ENCODE measurements around the gene NRG2. TPM values are rescaled to one million over a fixed set of nuclear protein-coding genes. Genes with fewer than 3 reads are reported as not detected.
A peak's percentile ranks its signal among the peaks of the same experiment; 100 is the strongest.

Gene NRG2
- total and polyA plus RNA-seq, 5 donors from 2014 or later: not detected

DNA sequence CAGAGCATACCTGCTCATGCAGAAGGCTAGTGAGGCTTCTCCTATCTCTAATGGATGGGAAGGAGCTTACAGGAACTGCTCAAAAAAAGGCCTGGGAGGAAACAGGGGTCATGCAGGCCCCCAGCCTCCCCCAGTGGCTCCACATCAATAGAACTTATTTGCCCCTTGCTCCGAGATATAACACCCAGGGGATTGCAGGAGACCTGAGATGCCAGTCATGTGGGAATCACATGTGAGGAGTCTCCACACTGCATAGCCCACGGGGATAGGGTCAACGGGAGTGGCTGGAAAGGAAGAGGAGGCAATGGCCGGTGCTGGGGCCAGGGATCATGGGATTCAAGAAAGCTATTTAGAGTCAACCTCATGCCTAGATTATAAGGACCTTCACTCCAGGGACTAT lies 76.2 kb downstream of the NRG2 start:
- peaks cover 2% of the 10 kb centered on the region for H3K4me1 ChIP-seq (ENCODE audit: control insufficient read depth, insufficient read depth, low read length, poor library complexity, severe bottlenecking)
- no peaks in the 10 kb centered on the region for H3K36me3 Mint-ChIP-seq
- no peaks in the 10 kb centered on the region for H3K9me3 ChIP-seq (ENCODE audit: control insufficient read depth in 2 of 2, low read length in 2 of 2)
- no peaks in the 10 kb centered on the region for H3K36me3 ChIP-seq (ENCODE audit: control insufficient read depth, insufficient read depth, low read length)
- no peak overlapping the region for H3K4me3 ChIP-seq (ENCODE audit: low read depth, low read length)
- H3K27ac Mint-ChIP-seq: peak overlapping the region in 1 of 3 donors; percentile 5
- no peak overlapping the region for H3K4me3 Mint-ChIP-seq
- H3K9me3 Mint-ChIP-seq: peaks cover 0 to 1% (median 0%) of the 10 kb centered on the region in 7 donors
- peaks cover 43% of the 10 kb centered on the region for H3K27me3 Mint-ChIP-seq
- H3K4me1 Mint-ChIP-seq: no peaks in the 10 kb centered on the region
- no peak overlapping the region for H3K27ac ChIP-seq (ENCODE audit: insufficient read depth, low read length, poor library complexity, severe bottlenecking)
- DNase-seq (no peak), ATAC-seq (ENCODE audit: low read depth in 2 of 2) (no peak)
- peaks cover 4% of the 10 kb centered on the region for H3K27me3 ChIP-seq (ENCODE audit: control insufficient read depth, insufficient read depth, low read length)

DNA sequence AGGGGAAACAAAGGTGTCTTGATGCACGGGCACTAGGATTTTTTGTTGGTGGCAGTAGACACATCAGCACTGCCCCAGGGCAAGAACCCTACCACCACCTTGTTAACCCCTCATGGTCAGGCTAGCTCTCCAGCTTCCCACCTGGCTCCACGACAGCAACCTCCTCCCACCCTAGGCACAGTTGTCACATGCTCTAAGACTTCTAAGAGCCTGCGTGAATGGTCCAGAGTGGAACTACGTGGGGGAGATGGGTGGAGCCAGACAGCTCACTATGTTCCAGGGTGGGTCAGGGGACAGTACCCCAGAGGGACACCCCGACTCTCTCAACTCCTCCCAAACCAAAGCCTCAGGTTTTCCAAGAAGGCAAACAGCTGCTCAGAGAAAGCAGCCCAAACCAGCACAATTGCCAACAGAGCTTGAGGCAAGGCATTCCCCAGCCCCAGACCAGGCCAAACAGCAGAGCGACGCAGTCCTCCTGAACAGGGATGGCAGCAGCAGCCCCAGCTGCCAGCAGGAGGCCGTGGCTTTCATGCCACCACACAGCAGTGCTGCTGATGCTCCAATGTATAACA lies 78.0 kb downstream of the NRG2 start:
- ATAC-seq (ENCODE audit: low read depth in 2 of 2): no peak
- H3K4me1 Mint-ChIP-seq: no peaks in the 10 kb centered on the region

DNA sequence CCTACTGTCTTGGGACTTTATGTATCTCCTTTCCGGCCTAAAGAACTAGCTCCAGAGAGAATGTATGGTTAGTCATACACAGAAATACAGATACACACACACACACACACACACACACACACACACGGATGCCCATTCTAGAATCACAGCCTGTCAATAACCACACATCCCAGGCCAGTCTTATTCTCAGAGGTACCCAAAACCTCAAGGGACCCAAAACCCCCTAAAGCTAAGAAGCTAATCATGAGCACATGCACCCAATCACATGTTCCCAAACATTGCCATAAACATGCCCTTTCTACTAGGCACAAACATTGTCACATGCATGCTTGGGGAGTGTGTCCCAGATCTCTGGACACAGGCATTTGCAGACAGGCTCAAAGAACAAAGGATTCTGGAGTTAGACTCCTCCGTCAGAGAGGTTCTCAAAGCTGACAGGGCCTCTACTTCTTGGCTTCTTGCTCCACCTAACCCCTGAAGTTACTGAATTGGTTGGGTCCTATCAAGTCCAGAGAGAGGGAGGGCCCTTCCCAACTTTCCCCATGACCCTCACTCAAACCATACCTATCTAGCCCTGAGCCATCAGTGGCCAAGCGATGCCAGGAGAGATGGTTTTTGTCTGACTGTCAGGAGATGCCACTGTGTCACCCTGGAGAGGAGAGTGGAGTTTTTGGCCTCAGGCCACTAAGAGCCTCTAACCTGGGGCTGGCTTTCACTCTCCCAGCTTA lies 78.7 kb downstream of the NRG2 start:
- H3K9me3 Mint-ChIP-seq: no peaks in the 10 kb centered on the region
- H3K4me1 Mint-ChIP-seq: no peaks in the 10 kb centered on the region
- no peaks in the 10 kb centered on the region for H3K9me3 ChIP-seq (ENCODE audit: control insufficient read depth in 2 of 2, low read length in 2 of 2)
- no peak for ATAC-seq (ENCODE audit: low read depth in 2 of 2)
- H3K27me3 ChIP-seq (ENCODE audit: control insufficient read depth, insufficient read depth, low read length): peaks cover 3% of the 10 kb centered on the region
- H3K4me1 ChIP-seq (ENCODE audit: control insufficient read depth, insufficient read depth, low read length, poor library complexity, severe bottlenecking): peaks cover 2% of the 10 kb centered on the region
- no peak overlapping the region for H3K4me3 Mint-ChIP-seq
- no peak overlapping the region for H3K4me3 ChIP-seq (ENCODE audit: low read depth, low read length)
- H3K27me3 Mint-ChIP-seq: peaks cover 30% of the 10 kb centered on the region
- no peak overlapping the region for H3K27ac Mint-ChIP-seq
- H3K27ac ChIP-seq (ENCODE audit: insufficient read depth, low read length, poor library complexity, severe bottlenecking): no peak overlapping the region
- H3K36me3 ChIP-seq (ENCODE audit: control insufficient read depth, insufficient read depth, low read length): no peaks in the 10 kb centered on the region
- H3K36me3 Mint-ChIP-seq: no peaks in the 10 kb centered on the region
- DNase-seq: no peak

More for the DNA sequence above, 78.0 kb downstream of the NRG2 start:
- Histone ChIP-seq H3K27me3 (ENCODE audit: control insufficient read depth, insufficient read depth, low read length) (peaks cover 4% of the 10 kb centered on the region), H3K9me3 (ENCODE audit: control insufficient read depth in 2 of 2, low read length in 2 of 2) (no peaks in the 10 kb centered on the region), H3K4me3 (ENCODE audit: low read depth, low read length) (no peak overlapping the region), H3K27ac (ENCODE audit: insufficient read depth, low read length, poor library complexity, severe bottlenecking) (no peak overlapping the region), H3K4me1 (ENCODE audit: control insufficient read depth, insufficient read depth, low read length, poor library complexity, severe bottlenecking) (peaks cover 2% of the 10 kb centered on the region), H3K36me3 (ENCODE audit: control insufficient read depth, insufficient read depth, low read length) (no peaks in the 10 kb centered on the region)
- peaks cover 37% of the 10 kb centered on the region for H3K27me3 Mint-ChIP-seq
- H3K27ac Mint-ChIP-seq: no peak overlapping the region
- no peak for DNase-seq
- H3K4me3 Mint-ChIP-seq: no peak overlapping the region
- no peaks in the 10 kb centered on the region for H3K9me3 Mint-ChIP-seq
- H3K36me3 Mint-ChIP-seq: no peaks in the 10 kb centered on the region

DNA sequence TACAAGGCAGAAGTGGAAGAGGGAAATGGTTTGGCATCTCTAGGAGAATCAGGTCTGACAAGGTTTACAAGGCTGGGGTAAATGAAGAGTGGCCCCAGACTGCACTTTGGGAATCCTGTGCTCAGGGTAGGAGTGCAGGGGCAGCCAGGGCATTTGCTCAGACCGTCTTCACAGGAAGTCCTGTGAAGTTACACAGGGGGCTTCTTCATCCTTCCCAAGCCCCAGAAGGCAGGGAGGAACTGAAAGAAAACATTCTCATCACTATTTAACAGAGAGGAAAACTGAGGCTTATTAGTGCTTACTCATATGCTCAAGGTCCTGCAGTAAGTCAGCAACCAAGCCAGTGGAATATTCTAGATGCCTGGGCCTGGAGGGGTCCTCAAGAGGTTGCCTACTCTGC lies 80.7 kb downstream of the NRG2 start:
- H3K4me3 Mint-ChIP-seq: no peak overlapping the region
- no peaks in the 10 kb centered on the region for H3K36me3 Mint-ChIP-seq
- H3K36me3 ChIP-seq (ENCODE audit: control insufficient read depth, insufficient read depth, low read length): no peaks in the 10 kb centered on the region
- no peak overlapping the region for H3K27ac Mint-ChIP-seq
- H3K27me3 ChIP-seq (ENCODE audit: control insufficient read depth, insufficient read depth, low read length): peaks cover 2% of the 10 kb centered on the region
- no peaks in the 10 kb centered on the region for H3K4me1 Mint-ChIP-seq
- ATAC-seq (ENCODE audit: low read depth in 2 of 2) (no peak), DNase-seq (no peak)
- H3K9me3 ChIP-seq (ENCODE audit: control insufficient read depth in 2 of 2, low read length in 2 of 2): no peaks in the 10 kb centered on the region
- no peaks in the 10 kb centered on the region for H3K9me3 Mint-ChIP-seq
- peaks cover 23% of the 10 kb centered on the region for H3K27me3 Mint-ChIP-seq
- H3K27ac ChIP-seq (ENCODE audit: insufficient read depth, low read length, poor library complexity, severe bottlenecking): no peak overlapping the region
- H3K4me3 ChIP-seq (ENCODE audit: low read depth, low read length): no peak overlapping the region
- no peaks in the 10 kb centered on the region for H3K4me1 ChIP-seq (ENCODE audit: control insufficient read depth, insufficient read depth, low read length, poor library complexity, severe bottlenecking)

DNA sequence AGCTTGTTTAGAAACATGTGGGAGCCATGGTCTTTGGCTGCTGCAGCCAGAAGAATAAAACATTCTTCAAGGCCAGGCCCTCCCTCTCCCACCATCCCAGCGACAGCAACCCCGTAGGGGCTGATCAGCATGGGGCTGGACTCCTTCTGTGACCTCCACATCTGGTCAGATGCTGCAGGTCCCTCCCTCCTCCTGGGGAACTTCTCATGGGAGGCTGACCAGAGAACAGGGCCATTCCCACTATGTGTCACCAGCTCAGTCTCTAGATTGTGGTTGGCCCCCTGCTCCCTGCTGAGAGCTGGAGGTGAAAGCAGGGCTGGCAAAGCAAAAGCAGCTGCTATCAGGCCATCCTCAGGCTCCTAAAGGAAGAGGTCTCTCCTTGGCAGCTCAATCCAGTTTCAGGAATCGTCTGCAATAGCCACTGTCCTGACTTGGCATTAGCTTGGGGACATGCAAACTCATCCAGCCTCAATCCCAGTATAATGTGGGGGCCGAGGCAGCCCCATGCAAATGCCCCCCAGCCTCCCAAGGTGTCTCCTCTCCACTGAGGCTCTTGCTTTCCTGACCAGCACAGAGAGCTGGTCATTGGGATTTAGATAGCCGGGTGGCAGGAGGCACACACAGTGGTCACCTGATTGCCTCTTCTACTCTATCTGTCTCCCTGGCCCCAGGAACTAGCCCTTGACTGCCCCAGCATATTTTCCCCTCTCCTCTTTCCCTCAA lies 81.5 kb downstream of the NRG2 start:
- no peak overlapping the region for H3K4me3 Mint-ChIP-seq
- H3K4me1 Mint-ChIP-seq: no peaks in the 10 kb centered on the region
- H3K36me3 Mint-ChIP-seq: no peaks in the 10 kb centered on the region
- Histone ChIP-seq H3K27me3 (ENCODE audit: control insufficient read depth, insufficient read depth, low read length) (peaks cover 2% of the 10 kb centered on the region), H3K4me1 (ENCODE audit: control insufficient read depth, insufficient read depth, low read length, poor library complexity, severe bottlenecking) (no peaks in the 10 kb centered on the region), H3K9me3 (ENCODE audit: control insufficient read depth in 2 of 2, low read length in 2 of 2) (no peaks in the 10 kb centered on the region), H3K4me3 (ENCODE audit: low read depth, low read length) (no peak overlapping the region), H3K27ac (ENCODE audit: insufficient read depth, low read length, poor library complexity, severe bottlenecking) (no peak overlapping the region), H3K36me3 (ENCODE audit: control insufficient read depth, insufficient read depth, low read length) (no peaks in the 10 kb centered on the region)
- peaks cover 18% of the 10 kb centered on the region for H3K27me3 Mint-ChIP-seq
- no peaks in the 10 kb centered on the region for H3K9me3 Mint-ChIP-seq
- peak overlapping the region in 1 of 3 donors; percentile 44 for H3K27ac Mint-ChIP-seq
- DNase-seq: no peak
- ATAC-seq (ENCODE audit: low read depth in 2 of 2): no peak

DNA sequence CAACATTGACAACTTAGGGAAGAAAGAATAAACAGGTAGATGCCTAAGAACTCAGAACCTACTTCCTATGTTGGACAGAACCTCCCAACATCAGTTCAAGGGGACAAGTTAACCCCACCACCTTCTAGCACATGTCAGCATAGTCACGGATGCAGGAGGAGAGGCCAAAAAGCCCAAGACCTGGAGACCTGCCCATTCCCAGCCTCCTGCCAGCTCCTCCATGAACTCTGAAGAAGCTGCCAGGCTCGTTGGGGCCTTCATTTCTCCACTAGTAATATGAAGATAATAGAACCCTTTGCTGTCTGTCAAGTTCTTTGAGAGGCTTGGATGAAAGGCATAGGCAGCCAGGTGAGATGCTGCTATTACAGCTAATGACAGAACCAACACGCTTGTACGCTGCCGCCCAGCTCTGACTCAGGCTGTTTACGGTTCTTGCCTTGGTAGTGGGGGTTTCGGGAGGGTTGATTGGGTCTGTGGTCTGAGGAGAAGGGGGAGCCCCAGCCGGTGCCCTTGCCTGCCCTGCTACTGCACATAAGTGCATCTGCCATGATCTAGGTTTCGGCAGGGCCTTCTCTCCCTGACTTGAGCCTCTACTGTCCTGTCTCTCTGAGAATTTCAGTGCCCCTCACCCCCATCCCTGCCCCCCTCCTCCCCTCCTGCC lies 82.2 kb downstream of the NRG2 start:
- peaks cover 18% of the 10 kb centered on the region for H3K27me3 Mint-ChIP-seq

DNA sequence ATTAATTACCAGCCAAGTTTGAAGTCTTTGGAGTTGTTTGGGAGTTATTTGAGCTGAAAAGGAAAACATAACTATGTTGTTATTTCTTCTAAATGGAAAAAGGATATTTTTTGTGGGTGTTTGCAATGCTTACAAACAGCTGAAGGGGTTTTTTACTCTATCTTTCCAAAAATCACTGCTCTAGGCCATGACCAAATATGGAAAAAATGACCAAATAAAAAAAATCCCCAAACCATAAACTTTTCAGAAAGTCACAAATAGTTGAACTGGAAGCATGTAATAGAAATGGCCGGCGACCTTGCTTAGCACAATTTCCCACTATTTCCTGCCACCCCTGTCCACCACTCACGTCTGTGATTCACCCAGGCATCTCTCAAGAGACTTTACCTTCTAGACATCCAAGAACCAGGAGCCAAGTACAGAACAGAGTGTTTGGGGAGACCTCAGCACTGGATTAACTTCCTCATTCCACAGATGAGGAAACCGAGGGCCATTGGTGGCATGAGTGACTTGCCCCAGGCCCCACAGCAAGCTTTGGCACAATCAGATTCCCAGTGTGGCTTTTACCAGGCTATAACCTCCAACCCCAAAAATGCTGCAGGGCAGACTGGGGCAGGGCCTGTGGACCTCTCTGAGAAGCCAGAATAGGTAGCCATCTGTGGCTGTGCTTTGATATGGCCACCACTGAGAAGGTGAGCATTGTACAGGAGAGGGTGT lies 84.5 kb downstream of the NRG2 start:
- Mint-ChIP-seq H3K27ac (no peak overlapping the region), H3K27me3 (peaks cover 18% of the 10 kb centered on the region), H3K4me1 (peaks cover 0 to 1% (median 0%) of the 10 kb centered on the region in 4 donors), H3K4me3 (no peak overlapping the region), H3K36me3 (no peaks in the 10 kb centered on the region), H3K9me3 (peaks cover 0 to 2% (median 0%) of the 10 kb centered on the region in 7 donors)
- Histone ChIP-seq H3K9me3 (ENCODE audit: control insufficient read depth in 2 of 2, low read length in 2 of 2) (no peaks in the 10 kb centered on the region), H3K36me3 (ENCODE audit: control insufficient read depth, insufficient read depth, low read length) (no peaks in the 10 kb centered on the region), H3K27ac (ENCODE audit: insufficient read depth, low read length, poor library complexity, severe bottlenecking) (no peak overlapping the region), H3K4me1 (ENCODE audit: control insufficient read depth, insufficient read depth, low read length, poor library complexity, severe bottlenecking) (no peaks in the 10 kb centered on the region), H3K4me3 (ENCODE audit: low read depth, low read length) (no peak overlapping the region), H3K27me3 (ENCODE audit: control insufficient read depth, insufficient read depth, low read length) (peaks cover 2% of the 10 kb centered on the region)
- ATAC-seq (ENCODE audit: low read depth in 2 of 2) (no peak), DNase-seq (no peak)

More for the DNA sequence above, 82.2 kb downstream of the NRG2 start:
- H3K4me1 Mint-ChIP-seq: no peaks in the 10 kb centered on the region
- H3K4me1 ChIP-seq (ENCODE audit: control insufficient read depth, insufficient read depth, low read length, poor library complexity, severe bottlenecking): no peaks in the 10 kb centered on the region
- peaks cover 2% of the 10 kb centered on the region for H3K27me3 ChIP-seq (ENCODE audit: control insufficient read depth, insufficient read depth, low read length)
- H3K36me3 ChIP-seq (ENCODE audit: control insufficient read depth, insufficient read depth, low read length): no peaks in the 10 kb centered on the region
- no peaks in the 10 kb centered on the region for H3K36me3 Mint-ChIP-seq
- no peaks in the 10 kb centered on the region for H3K9me3 ChIP-seq (ENCODE audit: control insufficient read depth in 2 of 2, low read length in 2 of 2)
- H3K9me3 Mint-ChIP-seq: no peaks in the 10 kb centered on the region
- no peak overlapping the region for H3K27ac ChIP-seq (ENCODE audit: insufficient read depth, low read length, poor library complexity, severe bottlenecking)
- no peak overlapping the region for H3K4me3 Mint-ChIP-seq
- no peak overlapping the region for H3K27ac Mint-ChIP-seq
- no peak for DNase-seq
- H3K4me3 ChIP-seq (ENCODE audit: low read depth, low read length): no peak overlapping the region
- no peak for ATAC-seq (ENCODE audit: low read depth in 2 of 2)

All from CD4-positive, CD25-positive, alpha-beta regulatory T cell (primary cell).